ENCODE data around the gene FOXP2. TPM values are rescaled to one million over a fixed set of nuclear protein-coding genes. Genes with fewer than 3 reads are reported as not detected.
A peak's percentile ranks its signal among the peaks of the same experiment; 100 is the strongest.
"Not testable (repeated sequence)": the region's sequence is repeated elsewhere in the genome, so short reads cannot be mapped to it uniquely, and the experiment has no call there.

The FOXP2 gene
- polyA plus RNA-seq, 1 donor: 7.4 TPM

DNA sequence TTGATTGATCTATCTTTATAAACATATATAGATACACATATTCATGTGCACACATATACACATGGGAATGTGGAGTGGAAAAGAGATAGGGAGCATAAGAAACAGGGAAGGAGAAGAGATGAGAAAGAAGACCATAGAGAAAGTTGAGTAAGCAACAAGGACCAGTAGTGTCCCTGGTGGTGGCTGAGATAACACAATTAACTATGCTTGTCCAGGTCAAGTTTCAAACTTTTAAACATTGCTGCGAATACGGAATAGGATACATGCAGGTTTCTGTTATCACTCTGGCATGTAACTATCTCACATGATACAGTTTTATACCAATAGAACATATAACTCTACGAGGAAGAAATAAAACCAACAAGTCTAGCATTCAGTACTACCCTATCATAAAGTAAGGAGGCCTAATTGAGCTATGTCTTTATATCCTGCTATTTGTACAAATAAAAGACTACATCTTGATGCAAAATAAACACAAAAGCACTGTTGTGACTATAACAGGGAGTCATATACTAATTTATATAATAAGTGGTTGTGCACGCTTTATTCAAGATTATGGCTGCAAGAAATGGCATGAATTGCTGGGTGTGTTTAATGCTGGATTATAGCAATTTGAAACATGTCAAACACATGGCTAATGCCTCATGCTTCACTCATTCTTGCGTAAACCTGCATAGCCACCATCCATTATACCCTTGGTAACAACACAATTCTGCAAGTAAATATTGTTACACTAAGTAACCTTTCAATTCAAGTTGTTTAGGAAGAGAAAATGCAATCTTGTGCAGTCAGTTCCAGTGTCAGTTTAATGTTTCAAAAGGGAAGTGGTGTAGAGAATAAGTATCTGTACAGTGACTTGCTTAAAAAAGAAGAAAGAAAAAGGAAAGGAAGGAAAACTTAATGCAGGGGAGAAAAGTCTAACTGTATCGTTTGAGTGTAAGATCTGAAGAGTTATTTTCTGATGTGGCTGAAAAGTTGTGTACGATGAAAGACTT is 8.2 kb downstream of the FOXP2 start:
- DNase-seq: no peak

GRCh38 chr7:114426382-114426781 is 11.8 kb downstream of the FOXP2 start:
- DNase-seq: no peak

GRCh38 chr7:114426824-114427223 is 12.2 kb downstream of the FOXP2 start:
- no peak for DNase-seq

GRCh38 chr7:114428211-114428610 is 13.6 kb downstream of the FOXP2 start:
- no peak for DNase-seq

GRCh38 chr7:114431189-114431588 is 16.6 kb downstream of the FOXP2 start:
- no peak for DNase-seq

DNA sequence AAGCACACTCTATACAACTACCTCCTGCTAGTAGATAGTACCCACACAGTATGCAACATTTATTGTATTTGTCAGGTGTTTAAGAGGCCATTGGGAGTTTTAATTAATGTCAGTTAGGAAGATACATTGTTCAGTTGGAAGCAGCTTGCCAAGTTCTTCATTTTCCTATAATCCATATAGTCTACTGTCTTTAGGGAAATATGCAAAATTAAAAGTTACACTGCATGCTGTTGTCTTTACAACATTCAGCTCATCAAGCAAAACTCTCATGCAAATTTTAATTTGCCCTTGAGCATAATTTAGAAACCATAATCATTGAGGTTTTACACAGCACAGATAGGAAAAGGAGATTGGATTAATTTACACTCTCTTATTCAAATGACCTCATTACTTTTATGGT is 17.4 kb downstream of the FOXP2 start:
- DNase-seq: no peak

- no peak for DNase-seq
Observed at GRCh38 chr7:114432703-114433102, 18.1 kb downstream of the FOXP2 start.

DNA sequence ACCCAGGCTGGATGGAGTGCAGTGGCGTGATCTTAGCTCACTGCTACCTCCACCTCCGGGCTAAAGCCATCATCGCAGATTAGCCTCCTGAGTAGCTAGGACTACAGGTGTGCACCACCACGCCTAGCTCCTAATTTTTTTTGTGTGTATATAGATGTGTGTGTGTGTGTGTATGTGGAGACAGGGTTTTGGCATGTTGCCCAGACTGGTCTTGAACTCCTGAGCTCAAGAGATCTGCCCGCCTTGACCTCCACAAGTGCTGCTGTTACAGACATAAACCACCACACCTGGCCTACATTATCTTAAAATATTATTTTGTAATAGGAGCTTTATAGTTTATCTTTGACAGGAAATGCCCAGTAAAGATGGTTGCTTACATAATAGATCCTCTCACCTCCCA is 25.0 kb downstream of the FOXP2 start:
- no peak for DNase-seq

DNA sequence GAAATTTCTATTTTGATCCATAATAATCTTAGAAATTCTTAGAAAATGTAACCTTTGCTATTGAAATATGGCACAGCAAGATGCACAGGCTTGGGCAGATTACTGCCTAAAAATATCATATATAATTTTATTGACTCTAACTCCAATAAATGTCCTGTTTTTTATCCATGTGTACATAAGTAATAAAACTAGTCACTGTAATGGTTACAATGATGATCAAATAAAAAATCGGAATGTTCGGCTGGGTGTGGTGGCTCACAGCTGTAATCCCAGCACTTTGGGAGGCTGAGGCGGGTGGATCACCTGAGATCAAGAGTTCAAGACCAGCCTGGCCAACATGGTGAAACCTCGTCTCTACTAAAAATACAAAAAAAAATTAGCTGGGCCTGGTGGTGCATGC is 26.3 kb downstream of the FOXP2 start:
- DNase-seq: not testable (repeated sequence)

- no peak for DNase-seq
Observed at GRCh38 chr7:114444196-114444595, 29.6 kb downstream of the FOXP2 start.

DNA sequence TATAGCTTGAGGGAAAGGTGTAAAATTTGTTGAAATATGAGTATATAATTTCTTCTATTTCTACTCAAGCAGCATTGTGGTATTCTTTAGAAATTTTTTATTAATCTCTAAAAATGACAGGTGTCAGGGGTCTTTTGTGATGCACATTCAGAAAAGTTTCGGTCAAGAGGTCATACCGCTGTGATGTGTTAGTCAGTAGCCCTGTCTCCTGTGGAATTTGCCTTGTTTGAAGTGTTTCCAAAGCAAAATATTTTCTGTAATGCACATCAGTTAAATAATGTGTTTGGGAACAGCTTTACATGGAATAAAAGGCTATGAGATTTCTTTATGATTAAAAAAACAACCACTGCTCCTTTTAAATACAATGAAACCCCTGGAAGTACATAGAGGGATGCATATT is 35.8 kb downstream of the FOXP2 start:
- DNase-seq: no peak

DNA sequence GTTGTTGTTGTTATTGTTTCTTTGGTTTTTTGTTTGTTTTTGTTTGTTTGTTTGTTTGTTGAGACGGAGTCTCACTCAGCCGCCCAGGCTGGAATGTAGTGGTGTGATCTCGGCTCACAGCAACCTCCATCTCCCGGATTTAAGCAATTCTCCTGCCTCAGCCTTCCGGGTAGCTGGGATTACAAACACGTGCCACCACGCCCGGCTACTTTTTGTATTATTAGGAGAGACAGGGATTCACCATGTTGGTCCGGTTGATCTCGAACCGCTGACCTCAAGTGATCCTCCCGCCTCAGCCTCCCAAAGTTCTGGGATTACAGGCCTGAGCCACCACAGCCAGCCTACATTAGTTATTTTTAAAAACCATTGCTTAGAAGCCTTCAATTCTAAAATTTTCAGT is 45.0 kb downstream of the FOXP2 start:
- DNase-seq: no peak

DNA sequence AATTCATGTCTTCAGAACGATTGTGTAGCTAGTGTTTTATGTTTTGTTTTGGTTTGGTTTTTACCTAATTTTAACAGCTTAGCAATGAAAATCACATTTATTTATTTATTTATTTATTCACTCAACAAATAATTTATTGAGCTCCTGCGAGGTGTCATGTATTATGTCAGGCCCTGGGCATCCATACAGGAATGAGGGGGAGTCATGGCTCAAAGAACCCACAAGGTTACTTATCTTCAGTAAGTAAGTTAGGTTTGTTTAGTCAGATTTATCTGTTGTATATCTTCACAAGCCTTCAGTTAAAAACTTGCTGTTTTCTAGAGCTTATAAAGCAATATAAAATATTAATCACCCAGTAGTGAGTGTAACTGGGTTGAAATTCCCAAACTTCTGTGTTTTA is 45.4 kb downstream of the FOXP2 start:
- no peak for DNase-seq

DNA sequence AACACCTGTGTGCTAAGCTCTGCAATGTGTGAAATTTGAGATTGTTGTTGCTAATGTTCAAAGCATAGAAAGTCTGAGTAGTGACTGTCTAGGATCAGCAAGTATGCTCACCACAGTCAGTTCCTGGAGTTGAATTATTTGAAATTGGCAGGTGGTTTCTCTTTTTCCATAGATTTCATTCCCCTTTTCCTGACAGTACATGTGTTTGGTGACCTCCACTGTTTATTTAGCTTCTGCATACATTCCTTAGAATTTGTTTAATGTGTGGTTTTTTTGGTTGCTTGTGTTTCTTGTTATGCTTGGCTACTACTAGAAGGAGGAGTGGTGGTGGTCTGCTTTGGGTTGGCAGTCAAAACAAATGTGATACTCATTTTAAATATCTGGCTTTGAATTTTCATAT is 52.3 kb downstream of the FOXP2 start:
- DNase-seq: no peak

DNA sequence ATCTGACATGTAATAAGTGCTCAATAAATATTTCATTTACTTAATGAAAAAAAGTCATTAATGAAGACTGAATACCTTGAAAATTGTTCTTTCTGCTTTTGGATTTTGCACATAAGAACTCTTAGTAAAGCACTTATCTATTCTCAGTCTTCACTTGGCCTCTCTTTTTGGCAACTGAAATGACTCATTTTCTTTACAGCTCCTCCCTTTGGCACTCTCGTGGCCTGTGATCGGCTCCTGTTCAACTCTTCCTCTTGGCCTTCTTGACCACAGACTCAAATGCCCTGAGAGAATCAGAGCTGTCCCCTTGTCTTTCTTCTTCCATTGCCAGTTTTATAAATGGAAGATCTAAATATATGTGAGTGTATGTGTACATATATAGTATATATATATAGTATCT is 54.2 kb downstream of the FOXP2 start:
- no peak for DNase-seq

DNA sequence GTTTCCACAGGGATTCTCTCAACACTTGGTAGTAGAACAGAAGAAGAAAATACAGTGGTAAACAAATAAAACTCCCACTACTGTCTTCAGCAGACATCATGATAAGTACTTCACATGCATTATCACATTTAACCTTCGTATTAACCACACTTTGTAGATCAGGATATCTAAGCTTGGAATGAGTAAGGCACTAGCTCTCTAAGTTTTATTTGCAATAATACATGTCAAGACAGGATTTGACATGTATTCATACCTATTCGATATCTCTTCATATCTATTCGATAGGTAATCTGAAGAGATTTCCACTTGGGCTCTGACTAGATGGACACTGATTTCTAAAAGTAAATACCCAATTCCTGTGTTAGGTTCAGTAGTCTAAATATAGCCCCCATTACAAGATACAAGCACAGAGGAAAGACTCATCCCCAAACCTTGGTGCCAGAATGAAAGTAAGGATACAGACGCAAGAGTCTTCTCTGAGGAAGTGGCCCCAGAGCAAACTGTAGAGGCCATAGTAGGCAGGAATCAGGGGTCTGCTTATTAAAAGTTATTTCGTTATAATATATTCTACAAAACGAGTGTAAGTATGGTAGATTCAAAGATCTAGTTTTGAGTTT is 58.4 kb downstream of the FOXP2 start:
- DNase-seq: no peak

- no peak for DNase-seq
Observed at GRCh38 chr7:114478384-114478783, 63.8 kb downstream of the FOXP2 start.

DNA sequence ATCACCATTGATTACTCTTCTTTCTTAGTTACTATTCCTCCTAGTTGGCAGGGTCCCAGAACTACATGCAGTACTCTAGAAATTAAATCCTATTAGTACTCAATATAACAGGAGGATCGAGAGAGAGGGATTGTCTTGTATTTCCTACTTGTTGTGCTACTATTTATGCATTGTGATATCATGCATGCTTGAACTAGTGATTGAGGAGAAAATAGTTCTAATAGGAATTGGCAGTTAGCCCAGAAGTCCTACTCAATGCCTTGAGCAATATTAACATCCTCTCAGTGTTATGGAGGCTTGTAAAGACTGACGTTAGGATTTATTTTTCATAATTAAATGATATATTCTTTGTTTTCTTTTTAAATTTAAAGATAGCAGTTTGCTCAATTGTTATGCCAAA is 67.4 kb downstream of the FOXP2 start:
- no peak for DNase-seq

DNA sequence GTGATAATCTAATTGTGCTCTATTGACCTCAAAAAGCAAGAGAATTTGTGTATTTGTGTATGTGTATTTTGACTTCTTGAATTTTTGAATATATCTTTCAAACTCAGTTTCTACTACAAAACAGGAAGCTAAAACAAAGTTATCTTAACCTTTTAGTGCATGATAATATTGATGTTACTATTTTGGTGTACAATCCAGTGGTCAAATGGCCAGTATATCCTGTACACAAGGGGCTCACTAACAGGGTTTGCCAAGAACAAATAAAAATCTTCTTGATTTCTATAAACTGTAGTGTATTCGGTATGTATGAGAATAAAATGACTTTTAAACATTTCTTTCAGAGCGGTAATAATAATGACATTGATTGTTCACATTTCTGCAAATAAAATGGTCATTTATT is 69.6 kb downstream of the FOXP2 start:
- DNase-seq: no peak

DNA sequence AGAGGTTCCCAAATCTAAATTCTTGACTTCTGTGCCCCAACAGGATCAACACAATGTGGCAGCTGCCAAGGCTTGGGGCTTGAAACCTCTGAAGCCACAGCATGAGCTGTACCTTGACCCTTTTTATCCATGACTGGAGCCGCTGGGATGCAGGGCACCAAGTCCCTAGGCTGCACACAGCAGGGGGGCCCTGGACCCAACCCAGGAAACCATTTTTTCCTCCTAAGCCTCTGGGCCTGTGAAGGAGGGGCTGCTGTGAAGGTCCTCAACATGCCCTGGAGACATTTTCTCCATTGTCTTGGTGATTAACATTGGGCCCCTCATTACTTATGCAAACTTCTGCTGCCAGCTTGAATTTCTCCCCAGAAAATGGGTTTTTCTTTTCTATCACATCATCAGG is 72.6 kb downstream of the FOXP2 start:
- no peak for DNase-seq

DNA sequence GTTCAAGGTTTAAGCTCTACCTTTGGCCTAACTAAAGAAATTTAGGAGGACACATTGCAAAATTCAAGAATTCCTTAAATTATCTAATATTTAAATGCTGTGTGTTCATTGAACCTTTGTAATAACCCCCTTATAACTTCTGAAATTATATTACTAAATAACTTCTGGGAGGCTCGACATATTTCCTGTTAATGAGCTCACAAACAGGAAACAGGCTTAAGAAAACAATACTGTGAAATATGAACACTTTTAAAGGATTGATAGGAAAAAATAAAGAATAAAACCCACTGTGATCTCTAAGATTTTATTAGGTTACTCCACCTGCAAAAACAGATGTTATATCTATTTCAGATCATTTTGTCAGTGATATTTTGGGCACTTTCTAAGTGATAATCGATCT is 74.1 kb downstream of the FOXP2 start:
- no peak for DNase-seq

DNA sequence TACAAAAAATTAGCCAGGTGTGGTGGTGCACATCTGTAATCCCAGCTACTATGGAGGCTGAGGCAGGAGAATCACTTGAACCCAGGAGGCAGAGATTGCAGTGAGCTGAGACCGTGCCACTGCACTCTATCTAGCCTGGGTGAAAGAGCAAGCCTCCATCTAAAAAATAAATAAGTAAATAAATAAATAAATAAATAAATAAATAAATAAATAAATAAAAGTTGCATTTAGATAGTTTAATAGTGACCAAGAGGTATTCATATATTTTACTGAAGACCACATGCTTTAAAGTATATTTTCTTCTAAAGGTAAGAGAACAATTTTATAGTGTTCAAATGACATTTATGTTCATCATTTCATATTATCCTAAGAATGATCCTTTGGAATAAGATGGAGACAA is 82.9 kb downstream of the FOXP2 start:
- DNase-seq: not testable (repeated sequence)

DNA sequence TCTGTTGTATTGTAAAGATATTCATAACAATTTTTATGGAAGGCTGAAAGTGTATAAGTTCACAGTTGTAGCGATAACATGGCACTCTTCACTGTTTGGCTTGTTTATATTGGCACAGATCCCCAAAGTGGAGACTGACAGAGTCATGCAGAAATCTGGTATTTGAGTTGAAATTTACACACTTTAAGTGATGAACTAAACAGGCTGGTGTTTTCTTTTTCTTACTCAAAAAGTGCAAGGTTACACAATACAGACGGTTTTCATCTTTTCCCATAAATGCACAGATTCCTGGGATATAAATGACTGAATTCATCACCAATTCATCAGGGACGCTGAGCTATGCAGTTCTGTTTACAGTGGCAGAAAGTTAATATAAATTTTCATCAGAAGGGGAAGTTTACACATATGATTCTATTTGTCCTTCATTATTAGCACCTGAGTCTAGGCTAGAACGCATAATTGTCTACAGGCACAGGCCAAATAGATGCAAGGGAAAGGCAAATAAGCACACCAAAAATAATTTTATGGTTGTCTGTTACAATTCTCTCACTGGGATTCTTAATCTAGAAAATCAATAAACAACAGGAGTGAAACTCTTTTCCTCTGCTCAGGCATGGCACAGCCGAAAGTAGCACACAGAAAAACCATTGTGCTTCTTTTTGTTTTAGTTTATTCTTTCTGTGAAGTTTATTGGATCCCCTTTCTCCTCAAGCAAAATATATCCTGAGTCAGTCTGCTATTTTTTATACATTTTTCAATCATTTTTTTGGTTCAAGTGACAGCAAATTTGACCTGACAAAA is 88.0 kb downstream of the FOXP2 start:
- peak; percentile 11 for DNase-seq

Data from left kidney (tissue), 2 donors.